Fibroblast of villous mesenchyme (primary cell): Measurements from ENCODE around the gene MSTN. TPM values are rescaled to one million over a fixed set of nuclear protein-coding genes. Genes with fewer than 3 reads are reported as not detected.

Source experiments
- DNase-seq: peaks from one replicate; pipeline ENCODE4 v3.0.0-alpha.2; 2010; ENCODE audit warnings: low read depth
- H3K4me3 ChIP-seq: 2 replicates; pipeline ENCODE4 v1.5.1; 2011; ENCODE audit warnings: low read depth, mild to moderate bottlenecking, low read length
- CTCF ChIP-seq: IDR thresholded peaks from 2 replicates; pipeline ENCODE4 v1.5.1; 2012; ENCODE audit warnings: low read depth, mild to moderate bottlenecking, low read length; ENCODE audit not compliant: insufficient read depth
- total RNA-seq: library from RNA; depleted of rRNA; stranded (reverse); fragments of >200 nt; gene quantifications from 2 replicates; pipeline ENCODE4 v1.2.3, GENCODE V29; 2012

MSTN gene
- total RNA-seq, 1 donor, result under 0.01 TPM

- H3K4me3 ChIP-seq, result no peak overlapping the region
- DNase-seq, result peak; percentile 76
- peak; percentile 65 for TF ChIP-seq CTCF
Measured at GRCh38 chr2:190088917-190089316, 26.4 kb upstream of the MSTN start.

- no peak for TF ChIP-seq CTCF
- DNase-seq, result no peak
- H3K4me3 ChIP-seq, result no peak overlapping the region
Measured at GRCh38 chr2:190084704-190085103, 22.2 kb upstream of the MSTN start.

- no peak for DNase-seq
- H3K4me3 ChIP-seq, result no peak overlapping the region
- TF ChIP-seq CTCF, result no peak
Measured at GRCh38 chr2:190082118-190082517, 19.6 kb upstream of the MSTN start.

GRCh38 chr2:190080527-190081049 is 18.1 kb upstream of the MSTN start:
- no peak for DNase-seq
- no peak for TF ChIP-seq CTCF
- no peak overlapping the region for H3K4me3 ChIP-seq

- no peak overlapping the region for H3K4me3 ChIP-seq
- DNase-seq, result no peak
- no peak for TF ChIP-seq CTCF
Measured at GRCh38 chr2:190079160-190079559, 16.6 kb upstream of the MSTN start.

- DNase-seq, result no peak
- H3K4me3 ChIP-seq, result no peak overlapping the region
- no peak for TF ChIP-seq CTCF
Measured at GRCh38 chr2:190075623-190076022, 13.1 kb upstream of the MSTN start.
